Heart left ventricle (tissue), 16 donors: ENCODE measurements around the gene NUDT19. TPM values are rescaled to one million over a fixed set of nuclear protein-coding genes. Genes with fewer than 3 reads are reported as not detected.
"Not testable (repeated sequence)": the region's sequence is repeated elsewhere in the genome, so short reads cannot be mapped to it uniquely, and the experiment has no call there.

Experiments
- ATAC-seq, 4 donors: fragments of 200-7000 bp; cut with Tn5 transposase; one replicate each; pipeline ENCODE4 v1.9.1; 2020 to 2022; ENCODE audit warnings: moderate library complexity in 4 of 4, mild to moderate bottlenecking in 3 of 4, moderate number of reproducible peaks in 1 of 4
- DNase-seq, 5 donors: peaks; one replicate each; pipeline ENCODE4 v3.0.0-alpha.2; 2020
- H3K27ac ChIP-seq, 12 donors: fragments of 200-600 bp; sonication (generic) in 4 of 12; one replicate each; pipeline versions ENCODE4 v1.5.0 to v1.8.0; 2016 to 2022; ENCODE audit warnings: mild to moderate bottlenecking in 2 of 12
- H3K27me3 ChIP-seq, 9 donors: fragments of 200-600 bp; sonication (generic) in 2 of 9; one replicate each; pipeline versions ENCODE4 v1.5.1 to v1.8.0; 2016 to 2022; ENCODE audit warnings: mild to moderate bottlenecking in 3 of 9
- H3K36me3 ChIP-seq, 9 donors: fragments of 200-600 bp; sonication (generic) in 2 of 9; one replicate each; pipeline versions ENCODE4 v1.5.0 to v1.8.0; 2018 to 2022; ENCODE audit warnings: mild to moderate bottlenecking in 2 of 9
- H3K4me1 ChIP-seq, 12 donors: fragments of 200-600 bp; sonication (generic) in 4 of 12; one replicate each; pipeline versions ENCODE4 v1.5.0 to v1.8.0; 2016 to 2022; ENCODE audit warnings: mild to moderate bottlenecking in 3 of 12
- H3K4me3 ChIP-seq, 12 donors: fragments of 200-600 bp; sonication (generic) in 4 of 12; one replicate each; pipeline versions ENCODE4 v1.5.0 to v1.8.0; 2017 to 2022; ENCODE audit warnings: mild to moderate bottlenecking in 9 of 12, moderate library complexity in 4 of 12
- H3K9me3 ChIP-seq, 12 donors: fragments of 200-600 bp; sonication (generic) in 4 of 12; one replicate each; pipeline versions ENCODE4 v1.5.0 to v1.8.0; 2016 to 2022; ENCODE audit warnings: mild to moderate bottlenecking in 1 of 12
- CTCF ChIP-seq, 12 donors: fragments of 200-600 bp; sonication (generic) in 4 of 12; IDR thresholded peaks; one replicate each; pipeline versions ENCODE4 v1.5.0 to v1.8.0; 2018 to 2022; ENCODE audit warnings: antibody characterized with exemption in 12 of 12, mild to moderate bottlenecking in 5 of 12
- POLR2A ChIP-seq, 2 donors: fragments of 450-650 bp; IDR thresholded peaks; one replicate each; pipeline ENCODE4 v1.6.1; 2017; ENCODE audit warnings: antibody characterized with exemption in 2 of 2, mild to moderate bottlenecking in 2 of 2, moderate library complexity in 2 of 2
- WGBS, 4 donors: extraction: QIAGEN DNeasy Blood & Tissue Kit in 2 of 4; methylation state at CpG; one replicate each; pipeline versions ENCODE4 v1.1.5 to v1.1.7; 2013 to 2018; 5-methylcytosine and 5-hydroxymethylcytosine counted together
- intact Hi-C, 10 donors: fragments of 100-400 bp; cut with DNase I; formaldehyde crosslinking; loops; one replicate each; pipeline versions ENCODE4 v1.11.1 to v1.14.2; 2022
- polyA plus RNA-seq, 2 donors: library from polyadenylated mRNA; stranded (reverse); fragments of 200-250 nt; gene quantifications; one replicate each; pipeline ENCODE4 v1.2.3, GENCODE V29; 2013
- total RNA-seq, 9 donors: library from RNA; depleted of rRNA in 2 of 9; stranded (reverse); fragments of >200 nt in 2 of 9; fragmentation: NEBNext Ultra II Directional in 3 of 9; extraction: Animal tissue kit (Norgen Biotek cat#: 25700) in 3 of 9; gene quantifications; one replicate each; pipeline versions ENCODE4 v1.1.0 to v1.2.4, GENCODE V29; 2016 to 2023
- donor health status: ischemic (EF 13 %, LVEDD 7.1; RV severe dilation, severe dysfunction).
- donor health status: healthy with polysubstance abuse.
- donor health status: DM: no; HTN: yes; CAD: no.
- donor health status: DM: no; HTN: no; CAD: no.
- donor health status: ischemic (EF 25% LVEDD 6.9; RV normal size, moderate dysfunction).
- donor health status: ischemic (EF 25% LVEDD 5.7; RV mildly dilated, moderate dysfunction).
- donor health status: healthy.
- donor health status: DM: yes; HTN: yes; CAD: no.
- donor health status: ischemic (EF 35%, LVEDD 5.7; RV mildly dilated, moderate dysfunction).
- donor health status: nonischemic (EF 11% LVEDD 7.7; RV severe dilation, severe dysfunction).
- donor health status: DM: yes; HTN: yes; CAD: no.
- donor health status: PGD.
- donor health status: ischemic (EF 29% LVEDD 5.4; RV normal size, mild dysfunction).
- donor health status: nonischemic (EF 23%, LVEDD 6.1; RV moderate dilation, normal function).

The NUDT19 gene
- total and polyA plus RNA-seq, 11 donors = 12.5 to 31.3 (median 20.5) TPM

- no peak for DNase-seq
- ATAC-seq = no peak
- Histone ChIP-seq H3K4me3 (no peak overlapping the region), H3K36me3 (no peaks in the 10 kb centered on the region), H3K9me3 (no peaks in the 10 kb centered on the region), H3K4me1 (no peaks in the 10 kb centered on the region), H3K27me3 (peaks cover 0 to 11% (median 0%) of the 10 kb centered on the region in 9 donors), H3K27ac (no peak overlapping the region)
- no peak for TF ChIP-seq CTCF (IDR thresholded peaks at IDR 0.05)
- WGBS, 4 donors = 94 to 98% (median 95%) methylated on average over 9 of the region's 9 CpGs
- intact Hi-C loops = no loop called here
Observed at GRCh38 chr19:32743021-32743420, 51.4 kb downstream of the NUDT19 start.

- Histone ChIP-seq H3K9me3 (no peaks in the 10 kb centered on the region), H3K27me3 (peaks cover 0 to 15% (median 1%) of the 10 kb centered on the region in 9 donors), H3K27ac (no peak overlapping the region), H3K4me3 (no peak overlapping the region), H3K4me1 (no peaks in the 10 kb centered on the region), H3K36me3 (no peaks in the 10 kb centered on the region)
- WGBS, 4 donors = 91 to 96% (median 94%) methylated on average over 4 of the region's 4 CpGs
- TF ChIP-seq POLR2A (IDR thresholded peaks at IDR 0.05) (no peak), CTCF (IDR thresholded peaks at IDR 0.05) (no peak)
- ATAC-seq (no peak), DNase-seq (no peak)
- intact Hi-C loops = no loop called here
Observed at GRCh38 chr19:32743447-32743846, 51.8 kb downstream of the NUDT19 start.

- H3K27ac ChIP-seq = no peak overlapping the region
- intact Hi-C loops = no loop called here
- no peak for DNase-seq
- ATAC-seq = no peak
- H3K4me1 ChIP-seq = no peaks in the 10 kb centered on the region
- H3K27me3 ChIP-seq = peaks cover 0 to 27% (median 5%) of the 10 kb centered on the region in 9 donors
- no peak overlapping the region for H3K4me3 ChIP-seq
- no peaks in the 10 kb centered on the region for H3K36me3 ChIP-seq
- TF ChIP-seq POLR2A (IDR thresholded peaks at IDR 0.05) = no peak
- TF ChIP-seq CTCF (IDR thresholded peaks at IDR 0.05) = no peak
- H3K9me3 ChIP-seq = no peaks in the 10 kb centered on the region
- 87 to 90% (median 88%) methylated on average over 17 to 18 of the region's 18 CpGs for WGBS, 4 donors
Observed at GRCh38 chr19:32744555-32745325, 53.1 kb downstream of the NUDT19 start.

- intact Hi-C loops, H3K9me3 ChIP-seq, H3K36me3 ChIP-seq, ATAC-seq, DNase-seq, H3K4me3 ChIP-seq, H3K4me1 ChIP-seq, H3K27ac ChIP-seq: not testable (repeated sequence)
- H3K27me3 ChIP-seq = peaks cover 0 to 34% (median 5%) of the 10 kb centered on the region in 9 donors
- WGBS, 4 donors = 30 to 52% (median 34%) methylated on average over 2 of the region's 2 CpGs
Observed at GRCh38 chr19:32745594-32746251, 54.1 kb downstream of the NUDT19 start.

GRCh38 chr19:32746631-32747196 is 55.1 kb downstream of the NUDT19 start:
- WGBS, 4 donors = 24 to 37% (median 30%) methylated on average over 2 of the region's 2 CpGs
- intact Hi-C loops, H3K4me1 ChIP-seq, H3K36me3 ChIP-seq, H3K9me3 ChIP-seq, H3K4me3 ChIP-seq, H3K27ac ChIP-seq, ATAC-seq, DNase-seq: not testable (repeated sequence)
- peaks cover 0 to 42% (median 5%) of the 10 kb centered on the region in 9 donors for H3K27me3 ChIP-seq
